ENCODE data around the gene ZIC4. TPM values are rescaled to one million over a fixed set of nuclear protein-coding genes. Genes with fewer than 3 reads are reported as not detected.

The ZIC4 gene
- total RNA-seq, 2 donors from 2014 or later, result not detected

DNA sequence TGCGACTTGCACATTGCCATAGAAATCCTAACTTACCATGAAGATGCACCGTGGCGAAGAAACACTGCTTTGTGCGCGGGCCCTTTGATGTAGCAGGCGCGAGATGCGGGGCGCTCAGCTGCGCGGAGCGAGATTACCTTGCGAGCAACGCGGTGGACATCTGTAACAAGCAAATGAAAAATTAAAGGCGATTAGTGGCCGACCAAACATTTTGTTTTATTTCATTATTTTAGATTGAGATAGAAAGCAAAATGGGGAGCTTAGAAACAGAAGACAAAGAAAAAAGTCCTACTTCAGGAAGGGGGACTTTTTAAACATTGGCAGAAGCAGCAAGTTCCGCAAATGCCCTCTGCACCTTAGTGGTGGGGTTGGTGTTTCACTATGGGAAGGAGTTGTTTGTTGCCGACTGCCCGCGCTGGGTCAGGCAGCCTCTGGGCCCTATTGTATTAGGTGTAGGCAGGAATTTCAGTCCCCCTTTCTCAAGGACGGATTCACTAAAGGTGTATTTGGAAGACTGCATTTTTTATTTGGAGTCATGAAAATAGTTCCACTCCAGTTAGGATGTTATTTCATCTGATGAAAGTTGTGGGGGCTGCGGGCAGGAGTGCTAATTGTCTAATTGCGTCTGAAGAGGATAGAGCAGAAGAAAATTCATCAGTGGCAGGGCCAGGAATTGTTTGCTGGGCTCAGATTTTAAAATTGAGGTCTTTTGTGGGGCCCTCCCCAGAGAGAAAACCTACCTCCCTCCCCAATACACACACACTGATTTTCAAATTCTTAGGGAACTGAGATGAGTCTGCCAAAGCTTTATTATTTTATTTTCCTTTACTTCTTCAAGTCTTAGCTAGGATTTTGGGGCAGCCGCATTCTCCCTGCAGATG lies 17.4 kb downstream of the ZIC4 start:
- Histone ChIP-seq H3K9ac (ENCODE audit: low read depth in 2 of 2, low read length in 2 of 2) (no peak overlapping the region), H3K36me3 (no peaks in the 10 kb centered on the region), H3K4me3 (no peak overlapping the region), H3K27ac (no peak overlapping the region), H3K9me3 (no peaks in the 10 kb centered on the region), H3K4me1 (no peaks in the 10 kb centered on the region), H3K27me3 (peaks cover 87% of the 10 kb centered on the region)
- DNase-seq, result no peak
- TF ChIP-seq, protein P1, sequence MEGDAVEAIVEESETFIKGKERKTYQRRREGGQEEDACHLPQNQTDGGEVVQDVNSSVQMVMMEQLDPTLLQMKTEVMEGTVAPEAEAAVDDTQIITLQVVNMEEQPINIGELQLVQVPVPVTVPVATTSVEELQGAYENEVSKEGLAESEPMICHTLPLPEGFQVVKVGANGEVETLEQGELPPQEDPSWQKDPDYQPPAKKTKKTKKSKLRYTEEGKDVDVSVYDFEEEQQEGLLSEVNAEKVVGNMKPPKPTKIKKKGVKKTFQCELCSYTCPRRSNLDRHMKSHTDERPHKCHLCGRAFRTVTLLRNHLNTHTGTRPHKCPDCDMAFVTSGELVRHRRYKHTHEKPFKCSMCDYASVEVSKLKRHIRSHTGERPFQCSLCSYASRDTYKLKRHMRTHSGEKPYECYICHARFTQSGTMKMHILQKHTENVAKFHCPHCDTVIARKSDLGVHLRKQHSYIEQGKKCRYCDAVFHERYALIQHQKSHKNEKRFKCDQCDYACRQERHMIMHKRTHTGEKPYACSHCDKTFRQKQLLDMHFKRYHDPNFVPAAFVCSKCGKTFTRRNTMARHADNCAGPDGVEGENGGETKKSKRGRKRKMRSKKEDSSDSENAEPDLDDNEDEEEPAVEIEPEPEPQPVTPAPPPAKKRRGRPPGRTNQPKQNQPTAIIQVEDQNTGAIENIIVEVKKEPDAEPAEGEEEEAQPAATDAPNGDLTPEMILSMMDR (IDR thresholded peaks at IDR 0.05), result no peak
- intact Hi-C loops (cut with DNase I), result no loop called here

DNA sequence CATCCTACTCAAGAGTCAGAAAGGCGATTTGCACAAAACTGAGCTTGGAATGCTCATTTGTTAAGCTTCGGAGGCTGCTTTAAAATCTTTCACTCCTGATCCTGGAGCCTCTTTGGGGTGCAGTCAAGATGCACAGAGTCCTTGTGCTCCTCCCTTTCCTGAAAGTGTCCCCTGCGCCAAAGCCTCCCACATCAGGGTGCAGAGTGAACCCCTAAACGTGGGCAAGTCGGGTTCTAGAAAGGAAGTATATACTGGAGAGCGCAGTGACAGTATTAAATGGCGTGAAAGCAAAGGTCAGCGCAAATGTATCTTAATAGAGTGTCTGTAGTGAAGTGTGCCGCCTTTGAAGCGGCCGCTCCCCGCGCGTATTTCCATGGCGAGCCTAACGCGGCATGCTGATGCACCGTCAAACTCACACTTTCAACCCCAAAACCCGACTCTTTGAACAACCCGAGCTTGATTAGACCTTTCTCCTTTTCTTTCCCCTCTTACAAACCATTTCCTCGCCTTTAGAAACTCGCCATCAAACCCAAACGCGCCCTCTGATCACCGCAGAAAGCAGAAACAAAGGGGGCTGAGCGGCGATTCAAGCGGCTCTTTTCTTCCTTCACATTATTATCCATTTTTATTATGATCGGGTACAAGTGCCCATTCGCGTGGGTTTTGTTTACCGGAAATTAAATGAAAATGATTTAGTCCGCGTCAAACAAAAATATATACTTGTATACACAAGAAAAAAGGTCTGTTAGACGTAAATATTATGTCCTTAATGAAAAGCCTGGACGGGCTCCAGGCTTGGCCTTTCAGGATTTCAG lies 18.3 kb downstream of the ZIC4 start:
- intact Hi-C loops (cut with DNase I), result no loop called here
- Histone ChIP-seq H3K27ac (no peak overlapping the region), H3K4me1 (no peaks in the 10 kb centered on the region), H3K9me3 (no peaks in the 10 kb centered on the region), H3K9ac (ENCODE audit: low read depth in 2 of 2, low read length in 2 of 2) (no peak overlapping the region), H3K36me3 (no peaks in the 10 kb centered on the region), H3K27me3 (peaks cover 86% of the 10 kb centered on the region), H3K4me3 (no peak overlapping the region)
- TF ChIP-seq, protein P1 (IDR thresholded peaks at IDR 0.05), result no peak
- DNase-seq, result no peak

DNA sequence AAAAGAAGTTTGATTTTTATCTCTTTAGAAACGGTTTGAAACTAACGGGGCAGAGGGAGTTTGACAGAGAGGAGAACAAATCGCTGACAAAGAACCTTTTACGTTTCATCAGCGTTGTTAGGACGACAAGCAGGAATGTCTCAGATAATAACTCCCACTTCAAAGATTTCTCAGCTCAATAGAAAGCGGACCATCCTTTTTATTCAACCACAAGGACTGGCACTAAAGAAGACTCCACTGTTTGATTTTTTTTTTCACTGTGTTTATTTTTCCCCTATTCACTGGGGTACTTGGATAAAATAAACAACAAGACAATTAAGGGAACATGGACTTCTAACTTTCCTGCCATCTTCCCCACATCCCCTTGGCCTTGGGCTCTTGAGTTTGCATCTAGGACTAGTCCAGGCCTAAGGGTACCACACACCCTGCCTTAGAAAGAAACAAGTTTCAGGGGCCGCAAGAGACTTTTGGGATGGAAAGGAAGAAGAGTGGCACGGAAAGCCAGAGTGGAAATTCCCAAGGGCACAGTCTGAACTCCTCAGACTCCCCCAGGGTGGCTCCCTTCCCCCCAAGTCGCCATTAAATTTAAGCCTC lies 19.0 kb downstream of the ZIC4 start:
- H3K27me3 ChIP-seq, result peaks cover 79% of the 10 kb centered on the region
- intact Hi-C loops (cut with DNase I), result no loop called here
- H3K9me3 ChIP-seq, result no peaks in the 10 kb centered on the region
- no peak overlapping the region for H3K27ac ChIP-seq
- no peak overlapping the region for H3K4me3 ChIP-seq
- TF ChIP-seq, protein P1 (IDR thresholded peaks at IDR 0.05), result no peak
- H3K9ac ChIP-seq (ENCODE audit: low read depth in 2 of 2, low read length in 2 of 2), result no peak overlapping the region
- no peaks in the 10 kb centered on the region for H3K4me1 ChIP-seq
- no peak for DNase-seq
- no peaks in the 10 kb centered on the region for H3K36me3 ChIP-seq

DNA sequence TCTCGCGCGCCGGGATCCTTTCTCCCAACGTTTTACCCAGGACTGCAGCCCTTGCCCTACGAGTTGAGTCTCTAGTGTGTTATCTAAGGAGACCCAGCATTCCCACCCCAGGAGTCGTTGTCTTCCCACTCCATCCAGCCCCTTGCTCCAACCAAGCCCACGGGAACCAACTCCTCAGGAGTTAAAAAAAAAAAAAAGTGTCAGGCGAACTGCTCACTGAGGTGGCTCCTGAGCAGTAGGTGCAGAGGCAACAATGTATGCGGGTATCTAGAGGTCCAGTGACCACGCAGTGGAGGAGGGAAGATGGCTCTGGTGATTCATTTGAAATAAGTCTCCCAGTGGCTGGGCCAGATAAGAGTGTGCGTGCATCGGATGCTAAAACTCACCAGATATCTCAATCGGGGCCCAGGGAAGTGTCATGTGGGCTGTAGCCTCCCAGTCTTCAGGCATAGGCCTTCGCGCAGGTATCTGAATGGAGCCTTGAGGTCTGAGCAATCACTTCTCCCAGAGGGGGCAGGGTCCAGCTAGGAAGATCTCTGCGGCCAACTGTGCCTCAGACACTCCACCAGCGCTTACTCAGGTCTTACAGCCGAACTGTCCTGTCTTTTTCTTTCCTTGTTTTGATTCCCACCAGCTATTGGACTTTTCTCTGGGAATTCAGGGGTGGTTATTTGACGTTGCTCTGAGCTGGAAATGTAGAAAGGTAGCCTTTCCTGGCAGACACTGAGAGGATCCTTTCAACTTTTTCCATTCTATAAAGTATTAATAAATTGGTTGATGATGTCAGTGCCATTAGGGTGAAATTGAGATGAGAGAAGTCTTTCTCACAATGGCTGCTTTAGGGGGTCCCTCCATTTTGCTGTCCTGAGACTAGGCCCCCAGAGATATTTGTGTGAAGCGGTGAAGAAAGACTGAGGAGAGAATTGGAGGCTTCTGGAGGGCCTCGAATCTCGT lies 21.0 kb downstream of the ZIC4 start:
- Histone ChIP-seq H3K4me3 (no peak overlapping the region), H3K36me3 (no peaks in the 10 kb centered on the region), H3K27me3 (peaks cover 74% of the 10 kb centered on the region), H3K9ac (ENCODE audit: low read depth in 2 of 2, low read length in 2 of 2) (no peak overlapping the region), H3K27ac (no peak overlapping the region), H3K4me1 (no peaks in the 10 kb centered on the region), H3K9me3 (no peaks in the 10 kb centered on the region)
- intact Hi-C loops (cut with DNase I), result no loop called here
- no peak for DNase-seq
- TF ChIP-seq, protein P1 (IDR thresholded peaks at IDR 0.05), result no peak

Data from colonic mucosa (tissue), 4 donors.